HuH-7 (cell line): ENCODE results near the gene INPP5B.

Experiments used
- DNase-seq: peaks from one replicate; pipeline ENCODE4 v3.0.0; 2011; ENCODE audit warnings: low spot score

INPP5B gene

GRCh38 chr1:37831809-37832208, 115.0 kb downstream of the INPP5B start:
- no peak for DNase-seq

GRCh38 chr1:37831109-37831508, 115.7 kb downstream of the INPP5B start:
- DNase-seq: no peak

- DNase-seq: no peak
Observed at GRCh38 chr1:37828410-37829074, 118.3 kb downstream of the INPP5B start.

- no peak for DNase-seq
Observed at GRCh38 chr1:37825506-37825905, 121.3 kb downstream of the INPP5B start.

- DNase-seq: no peak
Observed at GRCh38 chr1:37824001-37824400, 122.9 kb downstream of the INPP5B start.

- DNase-seq: no peak
Observed at GRCh38 chr1:37822906-37823815, 123.7 kb downstream of the INPP5B start.

- DNase-seq: no peak
Observed at GRCh38 chr1:37821481-37821880, 125.4 kb downstream of the INPP5B start.

- no peak for DNase-seq
Observed at GRCh38 chr1:37817481-37817880, 129.4 kb downstream of the INPP5B start.

GRCh38 chr1:37814252-37814651, 132.6 kb downstream of the INPP5B start:
- DNase-seq: no peak

- no peak for DNase-seq
Observed at GRCh38 chr1:37813529-37814145, 133.2 kb downstream of the INPP5B start.

- DNase-seq: peak; percentile 66
Observed at GRCh38 chr1:37811027-37811655, 135.7 kb downstream of the INPP5B start.
